Left forelimb (tissue), 1 donor: Measurements from ENCODE around the gene PKD2L2.
"Not testable (repeated sequence)": the region's sequence is repeated elsewhere in the genome, so short reads cannot be mapped to it uniquely, and the experiment has no call there.

ENCODE experiments used
- DNase-seq: peaks from one replicate; pipeline ENCODE4 v3.0.0-alpha.2; 2018; ENCODE audit warnings: low spot score

PKD2L2 gene

GRCh38 chr5:137957948-137958347, 68.7 kb downstream of the PKD2L2 start:
- DNase-seq = no peak

- no peak for DNase-seq
Measured at GRCh38 chr5:137959488-137959887, 70.2 kb downstream of the PKD2L2 start.

- no peak for DNase-seq
Measured at GRCh38 chr5:137960141-137960540, 70.9 kb downstream of the PKD2L2 start.

- no peak for DNase-seq
Measured at GRCh38 chr5:137960819-137961218, 71.6 kb downstream of the PKD2L2 start.

GRCh38 chr5:137970384-137970783, 81.1 kb downstream of the PKD2L2 start:
- not testable (repeated sequence) for DNase-seq

- DNase-seq = no peak
Measured at GRCh38 chr5:137975208-137975607, 86.0 kb downstream of the PKD2L2 start.

GRCh38 chr5:137989419-137989818, 100.2 kb downstream of the PKD2L2 start:
- DNase-seq = no peak
